Occipital lobe (tissue), 2 donors: ENCODE measurements around the gene AFAP1. TPM values are rescaled to one million over a fixed set of nuclear protein-coding genes. Genes with fewer than 3 reads are reported as not detected.
A peak's percentile ranks its signal among the peaks of the same experiment; 100 is the strongest.

Experiments
- DNase-seq: peaks from one replicate; lab custom pipeline; 2025; lab: John Stamatoyannopoulos, UW
- total RNA-seq: library from RNA; depleted of rRNA; stranded (reverse); fragments of >200 nt; gene quantifications from one replicate; pipeline ENCODE4 v1.2.3, GENCODE V29; 2014

AFAP1 gene
- total RNA-seq, 1 donor from 2014 or later = 62.2 TPM

GRCh38 chr4:7968262-7968896, 28.7 kb upstream of the AFAP1 start:
- DNase-seq = no peak

DNA sequence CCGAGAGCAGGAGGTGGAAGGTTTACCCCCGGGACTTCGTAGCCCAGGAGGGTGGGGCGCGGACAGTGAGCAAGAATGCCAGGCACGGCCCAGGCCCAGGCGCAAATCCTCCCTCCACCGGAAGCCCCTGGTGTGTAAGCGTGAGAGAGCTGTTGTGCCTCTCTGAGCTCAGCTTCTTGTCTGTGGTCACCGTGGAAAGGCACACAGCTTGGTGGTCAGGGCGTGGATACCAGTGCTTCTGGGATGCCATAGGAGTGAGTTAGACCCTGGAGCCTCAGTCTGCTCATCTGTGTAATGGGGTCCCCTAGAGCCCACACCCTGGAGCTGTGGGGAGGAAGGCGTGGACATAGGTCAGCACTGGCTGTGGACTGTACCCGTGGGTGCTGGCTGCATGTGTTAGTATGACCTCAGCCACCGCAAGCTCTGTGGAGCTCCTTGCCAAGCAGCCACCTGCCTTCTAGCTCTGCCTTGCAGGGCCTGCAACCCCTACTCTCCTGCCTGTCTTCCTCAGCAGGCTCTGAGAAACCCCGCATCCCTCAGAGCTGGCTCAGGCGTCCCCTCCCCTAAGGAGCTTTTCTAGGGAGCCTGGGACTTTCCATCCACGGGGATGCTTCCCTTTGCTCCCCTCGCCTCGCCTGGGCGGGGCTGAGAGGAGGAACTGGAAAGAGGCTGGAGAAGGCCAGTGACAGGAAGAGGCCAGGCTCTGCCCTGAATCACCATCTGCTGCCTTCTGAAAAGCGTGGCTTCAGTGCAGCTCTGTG, 28.0 kb upstream of the AFAP1 start:
- DNase-seq = no peak

DNA sequence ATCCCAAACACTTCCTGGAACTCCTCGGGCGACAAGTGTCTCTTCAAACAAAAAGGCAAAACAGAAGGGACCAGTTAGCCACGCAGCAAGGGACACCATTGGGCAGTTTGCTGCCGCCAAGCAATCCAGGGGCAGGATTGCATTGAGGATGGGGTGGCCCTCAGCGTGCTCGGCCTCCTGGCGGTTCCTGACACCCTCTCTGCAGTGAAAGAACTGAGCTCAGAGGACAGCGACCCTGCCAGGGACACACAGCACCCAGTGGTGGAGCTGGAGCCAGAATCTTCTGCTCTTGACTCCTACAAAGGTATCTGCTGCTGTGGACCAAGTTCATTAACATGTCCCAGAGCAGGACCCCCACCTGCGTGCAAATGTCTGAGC, 27.4 kb upstream of the AFAP1 start:
- no peak for DNase-seq

DNA sequence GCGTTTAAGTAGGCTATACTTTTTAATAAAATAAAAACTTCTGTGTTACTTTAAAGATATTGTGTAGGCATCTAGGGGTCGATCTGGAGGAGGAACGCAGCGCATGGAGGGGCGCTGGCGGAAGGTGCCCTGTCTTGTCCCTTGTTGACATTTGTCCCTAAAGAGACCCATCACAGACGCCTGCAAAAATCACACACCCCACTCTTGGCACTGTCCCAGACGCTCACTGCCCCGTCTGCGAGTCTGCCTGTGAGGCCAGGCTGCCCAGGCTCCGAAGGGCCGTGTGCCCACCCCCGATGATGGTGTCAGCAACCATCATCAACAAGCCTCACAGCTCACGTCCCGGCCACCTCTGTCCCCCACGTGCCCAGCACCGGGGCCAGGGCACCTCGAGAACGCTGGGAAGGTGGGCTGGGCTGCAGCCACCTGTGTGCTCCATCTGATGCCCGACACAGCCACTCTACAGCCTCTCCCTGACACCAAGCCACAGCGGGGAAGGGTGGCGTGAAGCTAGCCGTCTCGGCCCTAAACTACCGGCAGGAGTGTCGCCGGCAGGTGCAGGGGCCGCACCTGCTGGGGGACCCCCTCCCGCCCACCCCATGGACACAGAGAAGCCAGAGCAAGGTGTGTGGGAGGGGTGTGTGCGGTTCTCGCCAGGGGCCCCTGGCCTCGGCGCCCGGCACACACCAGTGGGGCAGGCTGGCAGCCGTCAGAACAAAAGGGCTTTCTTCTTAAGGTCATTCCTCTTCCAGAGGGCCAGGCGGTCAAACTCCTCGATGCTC, 26.8 kb upstream of the AFAP1 start:
- DNase-seq = no peak

GRCh38 chr4:7964890-7965662, 25.4 kb upstream of the AFAP1 start:
- DNase-seq = no peak

GRCh38 chr4:7964459-7964858, 24.8 kb upstream of the AFAP1 start:
- no peak for DNase-seq

DNA sequence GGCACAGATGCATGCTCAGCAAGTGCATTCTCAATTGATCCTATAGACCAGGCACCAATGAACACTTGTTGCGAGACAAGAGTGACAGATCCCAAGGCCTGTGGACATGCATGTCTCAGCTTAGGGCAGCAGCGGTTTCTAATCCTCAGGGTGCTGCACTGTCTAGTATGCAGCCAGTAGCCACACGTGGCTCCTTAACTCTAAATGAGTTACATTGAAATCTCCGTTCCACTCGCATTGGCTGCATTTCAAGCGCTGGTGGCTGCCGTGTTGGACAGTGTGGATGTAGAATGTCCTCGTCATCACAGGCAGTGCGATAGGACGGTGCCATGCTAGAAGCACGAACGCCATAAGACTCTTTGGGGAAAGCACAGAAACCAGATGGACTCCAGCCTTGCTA, 24.0 kb upstream of the AFAP1 start:
- no peak for DNase-seq

DNA sequence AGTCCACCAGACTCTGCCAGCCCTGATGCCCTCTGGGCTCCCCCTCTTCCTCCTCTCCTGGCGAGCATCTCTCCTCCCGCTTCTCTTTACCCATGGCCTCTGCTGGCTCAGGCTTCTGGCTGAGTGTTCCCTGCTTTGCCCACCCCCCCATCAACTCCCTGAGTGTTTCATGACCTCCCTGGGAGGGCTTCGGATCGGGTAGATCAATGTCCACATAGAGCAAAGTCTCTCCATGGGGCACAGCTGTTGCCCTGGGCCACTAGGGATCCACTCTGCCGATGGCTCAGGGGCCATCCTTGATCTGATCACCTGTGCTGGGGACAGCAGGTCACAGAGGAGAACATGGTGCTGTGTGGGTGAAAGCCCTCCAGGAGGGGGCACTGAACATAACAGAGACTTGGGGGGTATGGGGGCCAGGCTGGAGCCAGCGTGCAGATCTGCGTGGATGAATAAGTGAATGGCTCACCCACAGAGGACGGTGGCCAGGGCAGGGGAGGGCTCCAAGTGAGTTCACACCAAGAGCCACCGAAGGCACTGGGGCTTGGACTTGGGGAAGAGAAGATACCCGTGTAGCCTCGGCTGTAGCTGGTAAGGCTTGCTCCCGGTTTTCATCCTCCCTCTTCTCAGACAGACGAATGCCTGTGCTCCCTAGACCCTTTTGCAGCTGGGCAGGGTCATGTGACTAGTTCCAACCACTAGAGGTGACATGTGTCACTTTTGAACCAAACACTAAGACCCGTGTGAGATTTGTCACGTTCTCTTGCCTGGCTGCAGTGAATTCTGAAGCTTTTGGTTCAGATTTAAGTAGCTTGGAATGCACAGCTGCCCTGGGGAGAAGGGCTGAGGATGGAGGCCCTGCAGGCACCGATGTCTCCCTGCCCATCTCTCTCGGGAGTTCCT, 23.2 kb upstream of the AFAP1 start:
- DNase-seq = no peak

- DNase-seq = peak; percentile 65
Observed at GRCh38 chr4:7960790-7961655, 21.4 kb upstream of the AFAP1 start.

DNA sequence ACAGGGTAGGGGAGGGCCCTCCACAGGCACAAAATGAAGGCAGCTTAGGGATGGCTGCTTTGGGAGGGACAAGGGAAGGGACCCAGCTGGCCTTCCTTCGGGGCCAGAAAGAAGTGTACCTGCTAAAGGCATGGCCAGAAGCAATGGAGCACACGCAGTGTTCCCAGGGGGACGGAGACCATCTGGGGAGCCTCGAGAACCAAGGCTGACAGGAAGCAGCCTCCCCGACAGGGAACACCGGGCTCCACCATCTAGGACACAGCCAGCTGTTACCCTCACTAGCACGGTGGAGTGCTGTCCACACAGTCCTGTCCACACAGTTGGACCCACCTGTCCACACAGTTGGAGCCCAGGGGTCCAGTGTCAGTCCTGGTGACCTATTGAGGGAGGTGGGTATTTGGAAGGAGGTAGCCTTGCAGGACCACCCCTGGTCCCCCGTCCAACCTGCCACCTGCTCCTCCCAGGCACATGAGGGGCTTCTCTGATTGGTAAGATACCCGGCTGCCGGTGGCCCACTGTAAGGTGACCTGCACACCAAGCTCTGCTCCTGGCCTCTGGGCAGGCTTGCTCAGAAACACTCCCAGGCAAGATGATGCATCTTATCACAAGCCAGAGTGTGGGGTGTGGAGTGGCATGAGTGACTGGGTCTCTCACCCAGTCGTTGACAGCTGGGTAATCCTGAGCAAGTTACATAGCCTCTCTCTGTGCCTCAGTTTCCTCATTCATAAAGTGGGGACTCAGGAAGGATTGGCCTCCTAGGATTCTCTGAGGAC, 20.5 kb upstream of the AFAP1 start:
- DNase-seq = no peak

DNA sequence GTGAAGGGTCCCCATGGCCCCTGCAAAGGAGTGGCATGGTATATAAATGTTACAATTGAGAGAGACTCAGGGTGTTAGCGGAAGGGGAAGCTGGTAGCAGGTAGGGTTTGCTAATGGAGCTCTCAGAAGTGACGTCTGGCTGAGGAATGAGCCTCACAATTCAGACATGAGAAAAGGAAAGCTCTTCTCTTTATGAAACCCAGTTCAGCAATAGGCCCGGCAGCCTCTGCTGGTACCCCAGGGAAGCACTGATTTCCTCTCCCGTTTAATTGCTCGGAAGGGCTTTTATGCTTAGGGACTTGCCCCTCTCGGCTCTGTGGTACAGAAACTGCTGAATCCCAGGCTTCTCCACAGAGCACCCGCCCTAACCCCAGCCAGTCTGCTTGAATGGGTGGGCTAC, 19.4 kb upstream of the AFAP1 start:
- no peak for DNase-seq

DNA sequence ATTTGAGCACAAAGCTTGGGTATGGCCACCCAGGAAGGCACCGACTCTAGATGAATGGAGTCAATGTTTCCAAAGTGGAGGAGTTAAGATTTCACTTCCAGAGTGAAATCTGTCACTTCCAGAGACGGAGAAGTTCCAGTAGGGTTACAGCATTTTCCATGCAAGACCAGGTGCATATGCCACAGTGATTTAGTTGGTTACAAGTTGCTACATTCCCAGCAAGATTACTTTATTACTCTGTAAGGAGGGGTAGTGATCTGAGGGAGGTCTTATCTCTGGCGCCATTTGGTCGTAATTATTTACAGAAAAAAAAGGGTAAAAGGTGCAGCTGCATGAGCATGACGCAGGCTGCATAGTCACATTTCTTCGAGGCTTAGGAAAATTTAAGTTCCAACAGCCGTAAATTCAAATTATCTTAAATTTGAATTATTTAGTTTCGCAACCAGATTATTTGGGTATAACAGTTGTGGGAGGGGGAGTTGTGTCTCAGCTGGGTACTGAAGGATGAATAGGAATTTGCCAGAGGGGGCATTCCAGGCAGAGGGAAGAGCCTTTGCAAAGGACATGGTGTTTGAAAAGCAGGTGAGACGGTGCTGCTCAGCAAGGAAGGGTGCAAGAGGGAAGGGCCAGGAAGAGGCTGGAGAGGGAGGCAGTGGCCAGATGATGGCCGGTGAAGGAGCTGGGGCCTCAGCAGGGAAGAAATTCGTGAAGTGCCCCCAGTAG, 17.4 kb upstream of the AFAP1 start:
- DNase-seq = no peak

DNA sequence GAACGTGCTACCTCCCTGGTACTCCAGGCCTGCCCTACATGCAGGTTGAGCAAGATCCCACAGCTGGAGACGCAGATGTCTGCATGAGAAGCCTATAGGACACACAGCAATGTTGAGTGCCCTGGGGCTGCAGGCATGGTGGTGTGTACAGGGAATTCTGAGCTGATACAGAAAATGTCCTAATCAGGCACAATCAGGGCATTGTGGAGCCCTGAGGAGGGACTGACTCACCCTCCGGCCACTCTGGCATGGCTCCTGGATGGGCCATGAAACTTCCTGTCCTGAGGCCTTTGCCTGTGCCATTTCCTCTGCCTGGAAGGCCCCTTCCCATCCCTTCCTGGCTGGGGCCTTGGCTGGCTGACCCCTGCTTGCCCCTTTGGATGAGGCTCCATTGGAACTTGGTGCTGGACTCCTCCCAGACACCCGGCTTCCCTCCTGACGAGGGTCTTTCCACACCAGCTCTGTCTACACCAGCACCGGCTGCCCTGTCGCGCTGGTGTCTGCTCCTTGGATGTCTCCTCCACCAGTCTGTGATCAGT, 16.7 kb upstream of the AFAP1 start:
- DNase-seq = no peak

GRCh38 chr4:7955393-7955792, 15.7 kb upstream of the AFAP1 start:
- DNase-seq = no peak

GRCh38 chr4:7952615-7953014, 13.0 kb upstream of the AFAP1 start:
- DNase-seq = no peak

- no peak for DNase-seq
Observed at GRCh38 chr4:7950301-7951092, 10.8 kb upstream of the AFAP1 start.

GRCh38 chr4:7949759-7950158, 10.1 kb upstream of the AFAP1 start:
- no peak for DNase-seq
